GM12891 (cell line): ENCODE data around the gene FLAD1.

ENCODE experiments used
- PAX5 ChIP-seq: IDR thresholded peaks from 2 replicates; pipeline ENCODE4 v1.6.1; 2011; ENCODE audit warnings: low read length, moderate library complexity, mild to moderate bottlenecking; ENCODE audit not compliant: insufficient read depth, severe bottlenecking
- POLR2A ChIP-seq: IDR thresholded peaks from 2 replicates; pipeline ENCODE4 v1.6.1; 2011; ENCODE audit warnings: low read depth, low read length, control low read depth
- POLR2AphosphoS5 ChIP-seq: IDR thresholded peaks from 2 replicates; pipeline ENCODE4 v1.6.1; 2011; ENCODE audit warnings: low read depth, low read length, control low read depth
- POU2F2 ChIP-seq: IDR thresholded peaks from 2 replicates; pipeline ENCODE4 v1.6.1; 2011; ENCODE audit warnings: low read depth, mild to moderate bottlenecking, control low read depth, low read length, moderate library complexity
- SPI1 ChIP-seq: IDR thresholded peaks from 2 replicates; pipeline ENCODE4 v1.6.1; 2011; ENCODE audit warnings: low read depth, low read length, control low read depth
- TAF1 ChIP-seq: IDR thresholded peaks from 2 replicates; pipeline ENCODE4 v1.6.1; 2011; ENCODE audit warnings: low read depth, low read length, control low read depth

GRCh38 chr1:154963643-154964042, 19.5 kb upstream of the FLAD1 start:
- no peak for TF ChIP-seq POLR2A
- no peak for TF ChIP-seq POU2F2
- TF ChIP-seq POLR2AphosphoS5 = no peak
- no peak for TF ChIP-seq TAF1
- no peak for TF ChIP-seq SPI1
- no peak for TF ChIP-seq PAX5
